Upper lobe of left lung (tissue), 4 donors: Measurements from ENCODE around the gene PIN4.

Experiments used
- EP300 ChIP-seq, 4 donors: sonication (generic); formaldehyde crosslinking; IDR thresholded peaks; one replicate each; pipeline ENCODE4 v1.5.1; 2017; ENCODE audit warnings: antibody characterized with exemption in 4 of 4, control low read depth in 2 of 4
- POLR2A ChIP-seq, 4 donors: fragments of 450-650 bp; IDR thresholded peaks; one replicate each; pipeline ENCODE4 v1.5.1; 2016 to 2017; ENCODE audit warnings: antibody characterized with exemption in 4 of 4, mild to moderate bottlenecking in 2 of 4
- TF ChIP-seq, protein P1 (sequence below), 6 experiments: fragments of 450-650 bp in 4 of 6; fragments of 200-600 bp in 2 of 6; sonication (generic) in 2 of 6; IDR thresholded peaks; one replicate each; pipeline ENCODE4 v1.5.1; 2016 to 2019; ENCODE audit warnings: antibody characterized with exemption in 6 of 6

DNA sequence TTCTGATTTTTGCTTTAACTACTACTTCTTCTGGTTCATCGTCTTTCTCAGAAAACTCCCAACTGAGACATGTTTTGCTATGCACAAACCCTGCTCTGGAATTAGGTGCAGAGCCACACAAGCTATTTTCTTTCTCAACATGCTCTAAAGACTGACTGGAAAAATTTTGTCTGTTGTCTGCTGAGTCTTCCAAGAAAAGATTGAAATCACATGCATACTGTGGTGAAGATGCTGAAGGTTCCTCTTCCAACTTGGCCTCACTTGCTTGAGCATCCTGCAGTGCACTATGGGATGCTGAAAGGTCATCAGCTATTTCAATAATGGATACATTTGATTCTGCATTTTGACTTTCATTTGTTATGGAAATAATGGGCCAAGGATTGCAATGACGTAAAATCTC lies 24.1 kb downstream of the PIN4 start:
- TF ChIP-seq EP300 (IDR thresholded peaks at IDR 0.05) (no peak), POLR2A (IDR thresholded peaks at IDR 0.05) (no peak)
- TF ChIP-seq, protein P1, sequence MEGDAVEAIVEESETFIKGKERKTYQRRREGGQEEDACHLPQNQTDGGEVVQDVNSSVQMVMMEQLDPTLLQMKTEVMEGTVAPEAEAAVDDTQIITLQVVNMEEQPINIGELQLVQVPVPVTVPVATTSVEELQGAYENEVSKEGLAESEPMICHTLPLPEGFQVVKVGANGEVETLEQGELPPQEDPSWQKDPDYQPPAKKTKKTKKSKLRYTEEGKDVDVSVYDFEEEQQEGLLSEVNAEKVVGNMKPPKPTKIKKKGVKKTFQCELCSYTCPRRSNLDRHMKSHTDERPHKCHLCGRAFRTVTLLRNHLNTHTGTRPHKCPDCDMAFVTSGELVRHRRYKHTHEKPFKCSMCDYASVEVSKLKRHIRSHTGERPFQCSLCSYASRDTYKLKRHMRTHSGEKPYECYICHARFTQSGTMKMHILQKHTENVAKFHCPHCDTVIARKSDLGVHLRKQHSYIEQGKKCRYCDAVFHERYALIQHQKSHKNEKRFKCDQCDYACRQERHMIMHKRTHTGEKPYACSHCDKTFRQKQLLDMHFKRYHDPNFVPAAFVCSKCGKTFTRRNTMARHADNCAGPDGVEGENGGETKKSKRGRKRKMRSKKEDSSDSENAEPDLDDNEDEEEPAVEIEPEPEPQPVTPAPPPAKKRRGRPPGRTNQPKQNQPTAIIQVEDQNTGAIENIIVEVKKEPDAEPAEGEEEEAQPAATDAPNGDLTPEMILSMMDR (IDR thresholded peaks at IDR 0.05), result no peak
